ENCODE measurements around the gene TRAPPC5.

The TRAPPC5 gene

GRCh38 chr19:7647156-7647555 is 33.5 kb upstream of the TRAPPC5 start:
- no peak overlapping the region for H3K4me3 ChIP-seq (ENCODE audit: low read depth, low read length)
- no peak for TF ChIP-seq CTCF (IDR thresholded peaks at IDR 0.05; ENCODE audit: borderline replicate concordance, insufficient read depth, low read depth, low read length)

GRCh38 chr19:7648265-7649014 is 32.2 kb upstream of the TRAPPC5 start:
- no peak for TF ChIP-seq CTCF (IDR thresholded peaks at IDR 0.05; ENCODE audit: borderline replicate concordance, insufficient read depth, low read depth, low read length)

GRCh38 chr19:7650148-7650547 is 30.5 kb upstream of the TRAPPC5 start:
- no peak for TF ChIP-seq CTCF (IDR thresholded peaks at IDR 0.05; ENCODE audit: borderline replicate concordance, insufficient read depth, low read depth, low read length)
- no peak overlapping the region for H3K4me3 ChIP-seq (ENCODE audit: low read depth, low read length)

More at GRCh38 chr19:7648265-7649014, 32.2 kb upstream of the TRAPPC5 start:
- no peak overlapping the region for H3K4me3 ChIP-seq (ENCODE audit: low read depth, low read length)

GRCh38 chr19:7652061-7652641 is 28.5 kb upstream of the TRAPPC5 start:
- no peak overlapping the region for H3K4me3 ChIP-seq (ENCODE audit: low read depth, low read length)
- peak; percentile 64 for TF ChIP-seq CTCF (IDR thresholded peaks at IDR 0.05; ENCODE audit: borderline replicate concordance, insufficient read depth, low read depth, low read length)

GRCh38 chr19:7654401-7654800 is 26.2 kb upstream of the TRAPPC5 start:
- H3K4me3 ChIP-seq (ENCODE audit: low read depth, low read length): no peak overlapping the region
- no peak for TF ChIP-seq CTCF (IDR thresholded peaks at IDR 0.05; ENCODE audit: borderline replicate concordance, insufficient read depth, low read depth, low read length)

- TF ChIP-seq CTCF (IDR thresholded peaks at IDR 0.05; ENCODE audit: borderline replicate concordance, insufficient read depth, low read depth, low read length): no peak
- H3K4me3 ChIP-seq (ENCODE audit: low read depth, low read length): no peak overlapping the region
Observed at GRCh38 chr19:7655581-7655980, 25.1 kb upstream of the TRAPPC5 start.
